Testis (tissue), 3 donors: ENCODE measurements around the gene SETX. TPM values are rescaled to one million over a fixed set of nuclear protein-coding genes. Genes with fewer than 3 reads are reported as not detected.

ENCODE experiments used
- DNase-seq: peaks from one replicate; pipeline ENCODE4 v3.0.0-alpha.2; 2019
- H3K27ac ChIP-seq, 2 donors: fragments of 200-600 bp; sonication (generic); one replicate each; pipeline ENCODE4 v1.5.1; 2019
- H3K27me3 ChIP-seq: fragments of 200-600 bp; sonication (generic); one replicate; pipeline ENCODE4 v1.5.1; 2019
- H3K36me3 ChIP-seq: fragments of 200-600 bp; sonication (generic); one replicate; pipeline ENCODE4 v1.5.1; 2017; ENCODE audit warnings: low read depth; ENCODE audit errors: missing control alignments
- H3K4me1 ChIP-seq: fragments of 200-600 bp; sonication (generic); one replicate; pipeline ENCODE4 v1.5.1; 2019
- H3K4me3 ChIP-seq, 2 donors: fragments of 200-600 bp; sonication (generic); one replicate each; pipeline ENCODE4 v1.5.1; 2017 to 2019
- H3K9me3 ChIP-seq: fragments of 200-600 bp; sonication (generic); one replicate; pipeline ENCODE4 v1.5.1; 2017
- POLR2A ChIP-seq: fragments of 450-650 bp; IDR thresholded peaks from one replicate; pipeline ENCODE4 v1.6.1; 2017; ENCODE audit warnings: antibody characterized with exemption, mild to moderate bottlenecking, moderate library complexity
- WGBS, 2 donors: methylation state at CpG; one replicate each; pipeline ENCODE4 v1.1.5; 2018; 5-methylcytosine and 5-hydroxymethylcytosine counted together
- intact Hi-C: fragments of 100-400 bp; cut with DNase I; formaldehyde crosslinking; loops from one replicate; pipeline ENCODE4 v1.15.1; 2023; ENCODE audit warnings: low total_unique reads
- polyA plus RNA-seq: library from polyadenylated mRNA; stranded (reverse); fragments of 350-450 nt; fragmentation: Illumina TruSeq; extraction: RNeasy Lipid Tissue Mini Kit (QIAGEN cat#74804); gene quantifications from one replicate; pipeline ENCODE4 v1.2.3, GENCODE V29; 2014; ENCODE audit warnings: low read depth, low replicate concordance; ENCODE audit not compliant: insufficient read depth
- total RNA-seq, 2 donors: library from RNA; depleted of rRNA; stranded (reverse); fragments of >200 nt; gene quantifications; one replicate each; pipeline ENCODE4 v1.2.3, GENCODE V29; 2016
- TF ChIP-seq, protein P1 (sequence below), 3 experiments: fragments of 450-650 bp in 2 of 3; fragments of 200-600 bp in 1 of 3; sonication (generic) in 1 of 3; IDR thresholded peaks; one replicate each; pipeline ENCODE4 v1.5.1; 2016 to 2019; ENCODE audit warnings: antibody characterized with exemption in 3 of 3, mild to moderate bottlenecking in 2 of 3, moderate library complexity in 1 of 3

SETX gene
- total and polyA plus RNA-seq, 3 donors from 2014 or later, result 74.1 to 157 (median 109) TPM

GRCh38 chr9:132236662-132237311 lies 118.0 kb downstream of the SETX start:
- Histone ChIP-seq H3K27me3 (no peaks in the 10 kb centered on the region), H3K4me3 (no peak overlapping the region), H3K9me3 (no peaks in the 10 kb centered on the region), H3K27ac (no peak overlapping the region), H3K4me1 (no peaks in the 10 kb centered on the region), H3K36me3 (no peaks in the 10 kb centered on the region)
- DNase-seq, result no peak
- intact Hi-C loops, result no loop called here
- TF ChIP-seq, protein P1, sequence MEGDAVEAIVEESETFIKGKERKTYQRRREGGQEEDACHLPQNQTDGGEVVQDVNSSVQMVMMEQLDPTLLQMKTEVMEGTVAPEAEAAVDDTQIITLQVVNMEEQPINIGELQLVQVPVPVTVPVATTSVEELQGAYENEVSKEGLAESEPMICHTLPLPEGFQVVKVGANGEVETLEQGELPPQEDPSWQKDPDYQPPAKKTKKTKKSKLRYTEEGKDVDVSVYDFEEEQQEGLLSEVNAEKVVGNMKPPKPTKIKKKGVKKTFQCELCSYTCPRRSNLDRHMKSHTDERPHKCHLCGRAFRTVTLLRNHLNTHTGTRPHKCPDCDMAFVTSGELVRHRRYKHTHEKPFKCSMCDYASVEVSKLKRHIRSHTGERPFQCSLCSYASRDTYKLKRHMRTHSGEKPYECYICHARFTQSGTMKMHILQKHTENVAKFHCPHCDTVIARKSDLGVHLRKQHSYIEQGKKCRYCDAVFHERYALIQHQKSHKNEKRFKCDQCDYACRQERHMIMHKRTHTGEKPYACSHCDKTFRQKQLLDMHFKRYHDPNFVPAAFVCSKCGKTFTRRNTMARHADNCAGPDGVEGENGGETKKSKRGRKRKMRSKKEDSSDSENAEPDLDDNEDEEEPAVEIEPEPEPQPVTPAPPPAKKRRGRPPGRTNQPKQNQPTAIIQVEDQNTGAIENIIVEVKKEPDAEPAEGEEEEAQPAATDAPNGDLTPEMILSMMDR (IDR thresholded peaks at IDR 0.05), result peak in 1 of 3 experiments; percentile 33
- TF ChIP-seq POLR2A, result no peak
- WGBS, 2 donors, result 55 to 65% methylated on average over 7 to 18 of the region's 18 CpGs

- H3K9me3 ChIP-seq, result no peaks in the 10 kb centered on the region
- peak; percentile 89 for DNase-seq
- WGBS, 2 donors, result 42 to 53% methylated on average over 14 to 19 of the region's 19 CpGs
- intact Hi-C loops, result no loop called here
- no peak overlapping the region for H3K27ac ChIP-seq
- H3K4me3 ChIP-seq, result no peak overlapping the region
- no peaks in the 10 kb centered on the region for H3K27me3 ChIP-seq
- no peaks in the 10 kb centered on the region for H3K36me3 ChIP-seq
- TF ChIP-seq, protein P1 (IDR thresholded peaks at IDR 0.05), result peak; percentile 79 to 93 (median 82)
- no peak for TF ChIP-seq POLR2A
- no peaks in the 10 kb centered on the region for H3K4me1 ChIP-seq
Observed at GRCh38 chr9:132235894-132236661, 118.7 kb downstream of the SETX start.

DNA sequence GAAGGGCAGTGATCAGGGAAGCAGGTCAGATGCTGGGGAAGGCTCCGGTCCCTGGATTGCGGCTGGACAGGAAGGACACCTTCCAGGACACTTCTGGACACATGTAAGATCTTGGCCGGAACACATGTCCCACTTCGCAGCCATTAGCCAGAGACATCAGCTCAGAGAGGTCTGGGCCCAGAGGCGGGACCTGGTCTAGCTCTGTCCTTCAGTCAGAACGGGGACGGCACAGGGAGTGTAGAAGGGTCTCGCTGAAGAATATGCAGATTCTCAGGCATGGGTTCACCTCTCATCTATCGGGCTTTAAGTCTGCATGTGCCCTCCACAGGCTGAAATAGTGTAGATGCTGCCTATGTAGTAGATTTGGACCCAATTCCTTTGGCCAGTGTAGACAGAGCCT lies 119.7 kb downstream of the SETX start:
- intact Hi-C loops, result no loop called here
- Histone ChIP-seq H3K4me3 (no peak overlapping the region), H3K27me3 (no peaks in the 10 kb centered on the region), H3K9me3 (no peaks in the 10 kb centered on the region), H3K4me1 (no peaks in the 10 kb centered on the region), H3K27ac (no peak overlapping the region), H3K36me3 (no peaks in the 10 kb centered on the region)
- 82 to 83% methylated on average over 6 to 9 of the region's 9 CpGs for WGBS, 2 donors
- no peak for DNase-seq
- TF ChIP-seq, protein P1 (IDR thresholded peaks at IDR 0.05), result no peak
- TF ChIP-seq POLR2A, result no peak

GRCh38 chr9:132234535-132234934 lies 120.3 kb downstream of the SETX start:
- H3K36me3 ChIP-seq, result no peaks in the 10 kb centered on the region
- no peak for DNase-seq
- no peak overlapping the region for H3K27ac ChIP-seq
- 78 to 79% methylated on average over 6 to 12 of the region's 12 CpGs for WGBS, 2 donors
- no peaks in the 10 kb centered on the region for H3K27me3 ChIP-seq
- no peak overlapping the region for H3K4me3 ChIP-seq
- H3K4me1 ChIP-seq, result no peaks in the 10 kb centered on the region
- intact Hi-C loops, result no loop called here
- no peaks in the 10 kb centered on the region for H3K9me3 ChIP-seq
- TF ChIP-seq POLR2A, result no peak
- TF ChIP-seq, protein P1 (IDR thresholded peaks at IDR 0.05), result no peak
